GM21825 (cell line): Measurements from ENCODE around the gene OGFR.

ENCODE experiments used
- ATAC-seq: cut with Tn5 transposase; IDR thresholded peaks from one replicate; pipeline ENCODE4 v1.9.1; 2021; ENCODE audit warnings: mild to moderate bottlenecking, moderate library complexity; ENCODE audit not compliant: unreplicated experiment

Gene OGFR

GRCh38 chr20:62814060-62814708 is 9.5 kb downstream of the OGFR start:
- ATAC-seq: no peak

- ATAC-seq: no peak
Measured at GRCh38 chr20:62814709-62815065, 10.1 kb downstream of the OGFR start.

GRCh38 chr20:62815066-62815991 is 10.7 kb downstream of the OGFR start:
- ATAC-seq: no peak

GRCh38 chr20:62816031-62816883 is 11.6 kb downstream of the OGFR start:
- ATAC-seq: no peak

- ATAC-seq: no peak
Measured at GRCh38 chr20:62816884-62817873, 12.5 kb downstream of the OGFR start, which contains the start of gene COL9A3. TSS of gene COL9A3 (plus strand) at chr20:62817050. CDS start at chr20:62817065, 15 bp downstream.

- ATAC-seq: no peak
Measured at GRCh38 chr20:62817975-62818591, 13.4 kb downstream of the OGFR start.

- ATAC-seq: no peak
Measured at GRCh38 chr20:62818592-62819493, 14.2 kb downstream of the OGFR start.

- no peak for ATAC-seq
Measured at GRCh38 chr20:62819494-62820174, 15.0 kb downstream of the OGFR start.

- ATAC-seq: no peak
Measured at GRCh38 chr20:62820208-62820961, 15.8 kb downstream of the OGFR start.

GRCh38 chr20:62820962-62821725 is 16.5 kb downstream of the OGFR start:
- no peak for ATAC-seq

GRCh38 chr20:62821726-62822210 is 17.1 kb downstream of the OGFR start:
- ATAC-seq: no peak

- ATAC-seq: no peak
Measured at GRCh38 chr20:62822239-62822787, 17.7 kb downstream of the OGFR start.

GRCh38 chr20:62822788-62823651 is 18.4 kb downstream of the OGFR start:
- peak; percentile 40 for ATAC-seq

- ATAC-seq: no peak
Measured at GRCh38 chr20:62823688-62824475, 19.2 kb downstream of the OGFR start.
